Esophagus squamous epithelium (tissue), 5 donors: ENCODE measurements around the gene HMCN1. TPM values are rescaled to one million over a fixed set of nuclear protein-coding genes. Genes with fewer than 3 reads are reported as not detected.

Source experiments
- DNase-seq: peaks from one replicate; lab custom pipeline; 2025; lab: John Stamatoyannopoulos, UW
- H3K27ac ChIP-seq, 4 donors: fragments of 200-600 bp; sonication (generic); one replicate each; pipeline ENCODE4 v1.5.1; 2016 to 2019; ENCODE audit warnings: mild to moderate bottlenecking in 1 of 4
- H3K27me3 ChIP-seq, 4 donors: fragments of 200-600 bp; sonication (generic); 1 replicate in 3 of 4; 2 replicates in 1 of 4; pipeline versions ENCODE4 v1.5.1 to v1.6.0; 2017 to 2021; ENCODE audit warnings: antibody characterized with exemption in 1 of 4
- H3K36me3 ChIP-seq, 3 donors: fragments of 200-600 bp; sonication (generic); one replicate each; pipeline ENCODE4 v1.5.1; 2016 to 2019
- H3K4me1 ChIP-seq, 3 donors: fragments of 200-600 bp; sonication (generic); one replicate each; pipeline ENCODE4 v1.5.1; 2017 to 2019
- H3K4me3 ChIP-seq, 4 donors: fragments of 200-600 bp; sonication (generic); 1 replicate in 3 of 4; 2 replicates in 1 of 4; pipeline ENCODE4 v1.5.1; 2016 to 2019; ENCODE audit warnings: mild to moderate bottlenecking in 2 of 4, moderate library complexity in 1 of 4
- H3K9me3 ChIP-seq, 3 donors: fragments of 200-600 bp; sonication (generic); one replicate each; pipeline ENCODE4 v1.5.1; 2016 to 2019
- CTCF ChIP-seq, 6 experiments: fragments of 450-650 bp in 4 of 6; fragments of 200-600 bp in 2 of 6; sonication (generic) in 2 of 6; IDR thresholded peaks; one replicate each; pipeline ENCODE4 v1.5.1; 2016 to 2019; ENCODE audit warnings: antibody characterized with exemption in 6 of 6, mild to moderate bottlenecking in 4 of 6, moderate library complexity in 4 of 6
- POLR2A ChIP-seq, 4 donors: fragments of 450-650 bp; IDR thresholded peaks; one replicate each; pipeline ENCODE4 v1.6.1; 2017; ENCODE audit warnings: antibody characterized with exemption in 4 of 4, mild to moderate bottlenecking in 4 of 4, moderate library complexity in 3 of 4
- WGBS, 2 donors: methylation state at CpG; one replicate each; pipeline ENCODE4 v1.1.5; 2018; 5-methylcytosine and 5-hydroxymethylcytosine counted together
- intact Hi-C: fragments of 100-400 bp; cut with DNase I; formaldehyde crosslinking; loops from one replicate; pipeline ENCODE4 v1.15.0; 2022
- total RNA-seq, 4 donors: library from RNA; depleted of rRNA; stranded (reverse); fragments of >200 nt; gene quantifications; one replicate each; pipeline ENCODE4 v1.1.0, GENCODE V29; 2016
- donor health status: DM: yes; HTN: yes; CAD: no.

Gene HMCN1
- total RNA-seq, 4 donors from 2014 or later: 0.49 to 6.7 (median 3.3) TPM

GRCh38 chr1:185934476-185935189, 200.4 kb downstream of the HMCN1 start:
- intact Hi-C loops: no loop called here
- Histone ChIP-seq H3K27me3 (no peaks in the 10 kb centered on the region), H3K9me3 (no peaks in the 10 kb centered on the region), H3K4me3 (no peak overlapping the region), H3K36me3 (no peaks in the 10 kb centered on the region), H3K4me1 (no peaks in the 10 kb centered on the region), H3K27ac (no peak overlapping the region)
- TF ChIP-seq CTCF (IDR thresholded peaks at IDR 0.05) (no peak), POLR2A (IDR thresholded peaks at IDR 0.05) (no peak)
- WGBS, 2 donors: 70 to 78% methylated on average over 5 of the region's 5 CpGs
- no peak for DNase-seq

GRCh38 chr1:185935360-185935759, 201.2 kb downstream of the HMCN1 start:
- H3K36me3 ChIP-seq: no peaks in the 10 kb centered on the region
- no peak overlapping the region for H3K27ac ChIP-seq
- DNase-seq: no peak
- H3K4me3 ChIP-seq: no peak overlapping the region
- no peaks in the 10 kb centered on the region for H3K4me1 ChIP-seq
- H3K9me3 ChIP-seq: no peaks in the 10 kb centered on the region
- no peaks in the 10 kb centered on the region for H3K27me3 ChIP-seq
- TF ChIP-seq CTCF (IDR thresholded peaks at IDR 0.05): no peak
- TF ChIP-seq POLR2A (IDR thresholded peaks at IDR 0.05): no peak
- intact Hi-C loops: no loop called here

GRCh38 chr1:185936641-185937040, 202.4 kb downstream of the HMCN1 start:
- intact Hi-C loops: no loop called here
- Histone ChIP-seq H3K36me3 (no peaks in the 10 kb centered on the region), H3K4me3 (no peak overlapping the region), H3K27me3 (no peaks in the 10 kb centered on the region), H3K4me1 (no peaks in the 10 kb centered on the region), H3K27ac (no peak overlapping the region), H3K9me3 (no peaks in the 10 kb centered on the region)
- no peak for TF ChIP-seq POLR2A (IDR thresholded peaks at IDR 0.05)
- TF ChIP-seq CTCF (IDR thresholded peaks at IDR 0.05): no peak
- WGBS, 2 donors: 44 to 62% methylated on average over 1 of the region's 1 CpG
- DNase-seq: no peak

- WGBS, 2 donors: 39 to 50% methylated on average over 2 of the region's 2 CpGs
- Histone ChIP-seq H3K9me3 (no peaks in the 10 kb centered on the region), H3K4me3 (no peak overlapping the region), H3K27me3 (no peaks in the 10 kb centered on the region), H3K27ac (no peak overlapping the region), H3K36me3 (no peaks in the 10 kb centered on the region), H3K4me1 (no peaks in the 10 kb centered on the region)
- no peak for TF ChIP-seq CTCF (IDR thresholded peaks at IDR 0.05)
- TF ChIP-seq POLR2A (IDR thresholded peaks at IDR 0.05): no peak
- no peak for DNase-seq
- intact Hi-C loops: no loop called here
Observed at GRCh38 chr1:185938396-185938795, 204.2 kb downstream of the HMCN1 start.

DNA sequence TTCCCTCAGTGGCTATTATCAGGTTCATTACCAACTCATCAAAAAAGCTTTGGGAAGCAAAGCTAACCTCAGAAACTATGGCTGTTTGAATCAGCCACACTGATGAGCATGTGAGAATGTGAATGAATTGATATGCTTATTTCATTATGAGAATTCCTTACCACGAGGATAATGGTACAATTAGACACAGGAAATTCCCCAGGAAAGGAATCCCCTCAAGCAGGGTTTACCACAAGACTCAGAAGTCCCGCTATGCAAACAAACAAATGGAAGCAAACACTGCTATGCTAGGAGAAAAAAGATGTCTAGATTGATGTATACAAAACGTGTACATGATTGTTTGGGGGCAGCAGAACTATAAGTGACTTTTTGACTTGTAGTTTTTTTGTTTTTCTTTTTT, 205.0 kb downstream of the HMCN1 start:
- Histone ChIP-seq H3K36me3 (no peaks in the 10 kb centered on the region), H3K4me3 (no peak overlapping the region), H3K27ac (no peak overlapping the region), H3K9me3 (no peaks in the 10 kb centered on the region), H3K27me3 (no peaks in the 10 kb centered on the region), H3K4me1 (no peaks in the 10 kb centered on the region)
- no peak for TF ChIP-seq CTCF (IDR thresholded peaks at IDR 0.05)
- TF ChIP-seq POLR2A (IDR thresholded peaks at IDR 0.05): no peak
- 35 to 44% methylated on average over 3 of the region's 3 CpGs for WGBS, 2 donors
- intact Hi-C loops: no loop called here
- DNase-seq: no peak
